ENCODE data around the gene INO80B. TPM values are rescaled to one million over a fixed set of nuclear protein-coding genes. Genes with fewer than 3 reads are reported as not detected.
A peak's percentile ranks its signal among the peaks of the same experiment; 100 is the strongest.
"Not testable (repeated sequence)": the region's sequence is repeated elsewhere in the genome, so short reads cannot be mapped to it uniquely, and the experiment has no call there.

Gene INO80B
- polyA plus RNA-seq, 4 donors, result 28.7 to 43.8 (median 35.8) TPM

GRCh38 chr2:74439803-74440377 lies 15.0 kb upstream of the INO80B start:
- H3K36me3 ChIP-seq (ENCODE audit: control insufficient read depth in 3 of 3, insufficient read depth in 2 of 3, low read depth in 1 of 3, low read length in 3 of 3), result peaks cover 0 to 29% (median 0%) of the 10 kb centered on the region in 3 donors
- DNase-seq (peak; percentile 25 to 68), FAIRE-seq (no peak)
- H3K27ac ChIP-seq (ENCODE audit: low read depth in 1 of 3, low read length in 2 of 3), result peak overlapping the region; percentile 75 to 99 (median 82)
- 13 to 17% (median 15%) methylated on average over 14 of the region's 14 CpGs for WGBS, 3 donors
- peaks cover 3 to 52% (median 13%) of the 10 kb centered on the region in 3 donors for H3K4me1 ChIP-seq (ENCODE audit: control insufficient read depth in 3 of 3, insufficient read depth in 2 of 3, low read depth in 1 of 3, low read length in 2 of 3)
- peak overlapping the region in 2 of 3 donors; percentile 58 to 85 for H3K4me3 ChIP-seq (ENCODE audit: low read depth in 1 of 3, low read length in 3 of 3)
- no peaks in the 10 kb centered on the region for H3K27me3 ChIP-seq (ENCODE audit: control insufficient read depth in 3 of 3, insufficient read depth in 3 of 3, low read length in 3 of 3)
- no peaks in the 10 kb centered on the region for H3K9me3 ChIP-seq (ENCODE audit: control insufficient read depth in 2 of 2, insufficient read depth in 1 of 2, low read depth in 1 of 2, low read length in 1 of 2)

GRCh38 chr2:74440378-74441169 lies 14.3 kb upstream of the INO80B start:
- H3K27me3 ChIP-seq (ENCODE audit: control insufficient read depth in 3 of 3, insufficient read depth in 3 of 3, low read length in 3 of 3), result no peaks in the 10 kb centered on the region
- 6 to 15% (median 14%) methylated on average over 40 to 45 of the region's 45 CpGs for WGBS, 3 donors
- H3K4me1 ChIP-seq (ENCODE audit: control insufficient read depth in 3 of 3, insufficient read depth in 2 of 3, low read depth in 1 of 3, low read length in 2 of 3), result peaks cover 3 to 52% (median 13%) of the 10 kb centered on the region in 3 donors
- no peaks in the 10 kb centered on the region for H3K9me3 ChIP-seq (ENCODE audit: control insufficient read depth in 2 of 2, insufficient read depth in 1 of 2, low read depth in 1 of 2, low read length in 1 of 2)
- peak overlapping the region; percentile 45 to 85 (median 58) for H3K4me3 ChIP-seq (ENCODE audit: low read depth in 1 of 3, low read length in 3 of 3)
- FAIRE-seq, result no peak
- peak; percentile 88 to 96 for DNase-seq
- H3K27ac ChIP-seq (ENCODE audit: low read depth in 1 of 3, low read length in 2 of 3), result peak overlapping the region; percentile 82 to 99 (median 99)
- peaks cover 0 to 28% (median 0%) of the 10 kb centered on the region in 3 donors for H3K36me3 ChIP-seq (ENCODE audit: control insufficient read depth in 3 of 3, insufficient read depth in 2 of 3, low read depth in 1 of 3, low read length in 3 of 3)

DNA sequence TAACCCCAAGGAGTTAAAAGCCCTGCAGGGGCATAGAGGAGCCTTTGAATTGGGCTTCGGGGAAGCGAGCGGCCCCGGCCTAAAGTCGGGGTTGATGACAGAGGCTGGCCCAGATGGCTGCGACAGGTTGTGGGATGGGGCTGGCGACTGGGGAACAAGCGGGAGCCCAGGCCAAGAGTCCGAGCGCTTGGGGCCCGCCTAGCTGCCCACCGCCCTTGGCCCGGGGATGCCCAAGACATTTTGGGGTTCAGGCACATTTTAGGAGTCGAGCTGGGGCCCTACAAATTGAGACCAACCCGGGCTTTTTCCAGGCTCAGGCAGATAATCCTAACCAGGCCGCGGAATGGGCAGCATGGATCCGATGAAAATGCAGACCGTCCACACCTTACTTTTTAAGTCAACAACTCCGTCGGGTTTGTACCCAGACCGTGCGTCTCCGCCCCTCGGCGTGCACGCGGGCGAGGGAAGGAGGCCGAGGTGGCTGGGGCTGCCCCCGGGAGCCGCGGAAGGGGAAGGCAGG lies 13.7 kb upstream of the INO80B start:
- H3K36me3 ChIP-seq (ENCODE audit: control insufficient read depth in 3 of 3, insufficient read depth in 2 of 3, low read depth in 1 of 3, low read length in 3 of 3), result peaks cover 0 to 21% (median 0%) of the 10 kb centered on the region in 3 donors
- 8 to 31% (median 16%) methylated on average over 27 to 33 of the region's 33 CpGs for WGBS, 3 donors
- H3K9me3 ChIP-seq (ENCODE audit: control insufficient read depth in 2 of 2, insufficient read depth in 1 of 2, low read depth in 1 of 2, low read length in 1 of 2), result no peaks in the 10 kb centered on the region
- H3K4me1 ChIP-seq (ENCODE audit: control insufficient read depth in 3 of 3, insufficient read depth in 2 of 3, low read depth in 1 of 3, low read length in 2 of 3), result peaks cover 3 to 52% (median 13%) of the 10 kb centered on the region in 3 donors
- H3K4me3 ChIP-seq (ENCODE audit: low read depth in 1 of 3, low read length in 3 of 3), result peak overlapping the region; percentile 45 to 85 (median 58)
- H3K27me3 ChIP-seq (ENCODE audit: control insufficient read depth in 3 of 3, insufficient read depth in 3 of 3, low read length in 3 of 3), result no peaks in the 10 kb centered on the region
- FAIRE-seq, result no peak
- no peak for DNase-seq
- peak overlapping the region; percentile 82 to 99 (median 99) for H3K27ac ChIP-seq (ENCODE audit: low read depth in 1 of 3, low read length in 2 of 3)

DNA sequence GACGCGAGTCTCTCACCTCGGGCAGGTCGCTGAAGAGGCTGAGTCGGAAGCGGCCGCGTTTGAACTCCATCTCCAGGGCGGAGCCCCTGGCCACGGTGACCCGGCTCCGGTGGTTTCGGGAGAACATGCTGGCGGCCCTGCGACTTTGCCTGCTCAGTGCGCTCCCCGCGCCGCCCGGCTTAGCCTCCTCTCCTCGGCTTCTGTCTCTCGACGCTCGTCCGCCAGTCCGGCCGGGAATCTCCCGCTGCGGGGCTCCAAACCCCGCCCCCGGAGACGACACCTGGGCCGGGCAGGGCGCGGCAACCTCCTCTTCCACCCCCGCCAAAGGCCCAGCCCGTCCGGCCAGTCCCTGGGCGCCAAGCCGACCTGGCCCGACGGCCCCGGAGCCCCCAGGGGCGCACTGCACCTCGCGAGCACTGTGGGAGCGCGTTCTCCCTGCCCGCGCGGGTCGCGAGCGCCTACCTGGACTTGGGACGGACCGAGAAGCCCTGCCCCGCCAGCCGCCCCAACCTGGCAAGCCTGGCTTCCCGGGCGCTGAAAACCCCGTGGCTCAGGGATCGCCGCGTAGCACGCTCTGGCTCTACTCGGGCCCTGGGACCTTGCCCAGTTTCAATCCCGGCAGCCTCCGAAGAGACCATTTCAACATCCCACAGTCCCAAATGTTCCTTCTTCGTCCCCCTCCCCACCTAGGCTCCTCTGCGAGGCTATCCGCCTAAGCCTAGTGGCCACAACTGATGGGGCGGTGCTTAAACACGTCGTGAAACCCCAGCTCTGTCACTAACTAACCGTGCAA lies 13.0 kb upstream of the INO80B start, which contains the start of gene RTKN:
TSS of gene RTKN (minus strand) at position 248 of the 793 bp plus-strand sequence. CDS start at position 127, 121 bp downstream.
- Histone ChIP-seq H3K27me3 (ENCODE audit: control insufficient read depth in 3 of 3, insufficient read depth in 3 of 3, low read length in 3 of 3) (no peaks in the 10 kb centered on the region), H3K4me1 (ENCODE audit: control insufficient read depth in 3 of 3, insufficient read depth in 2 of 3, low read depth in 1 of 3, low read length in 2 of 3) (peaks cover 3 to 46% (median 13%) of the 10 kb centered on the region in 3 donors), H3K4me3 (ENCODE audit: low read depth in 1 of 3, low read length in 3 of 3) (peak within 1 kb of the TSS; percentile 45 to 85 (median 58)), H3K9me3 (ENCODE audit: control insufficient read depth in 2 of 2, insufficient read depth in 1 of 2, low read depth in 1 of 2, low read length in 1 of 2) (no peaks in the 10 kb centered on the region), H3K36me3 (ENCODE audit: control insufficient read depth in 3 of 3, insufficient read depth in 2 of 3, low read depth in 1 of 3, low read length in 3 of 3) (peaks cover 0 to 15% (median 0%) of the 10 kb centered on the region in 3 donors), H3K27ac (ENCODE audit: low read depth in 1 of 3, low read length in 2 of 3) (peak within 1 kb of the TSS; percentile 82 to 99 (median 99))
- DNase-seq, result peak; percentile 91 to 93
- FAIRE-seq, result no peak
- WGBS, 3 donors, result 7 to 12% (median 7%) methylated on average over 32 to 75 of the region's 75 CpGs

DNA sequence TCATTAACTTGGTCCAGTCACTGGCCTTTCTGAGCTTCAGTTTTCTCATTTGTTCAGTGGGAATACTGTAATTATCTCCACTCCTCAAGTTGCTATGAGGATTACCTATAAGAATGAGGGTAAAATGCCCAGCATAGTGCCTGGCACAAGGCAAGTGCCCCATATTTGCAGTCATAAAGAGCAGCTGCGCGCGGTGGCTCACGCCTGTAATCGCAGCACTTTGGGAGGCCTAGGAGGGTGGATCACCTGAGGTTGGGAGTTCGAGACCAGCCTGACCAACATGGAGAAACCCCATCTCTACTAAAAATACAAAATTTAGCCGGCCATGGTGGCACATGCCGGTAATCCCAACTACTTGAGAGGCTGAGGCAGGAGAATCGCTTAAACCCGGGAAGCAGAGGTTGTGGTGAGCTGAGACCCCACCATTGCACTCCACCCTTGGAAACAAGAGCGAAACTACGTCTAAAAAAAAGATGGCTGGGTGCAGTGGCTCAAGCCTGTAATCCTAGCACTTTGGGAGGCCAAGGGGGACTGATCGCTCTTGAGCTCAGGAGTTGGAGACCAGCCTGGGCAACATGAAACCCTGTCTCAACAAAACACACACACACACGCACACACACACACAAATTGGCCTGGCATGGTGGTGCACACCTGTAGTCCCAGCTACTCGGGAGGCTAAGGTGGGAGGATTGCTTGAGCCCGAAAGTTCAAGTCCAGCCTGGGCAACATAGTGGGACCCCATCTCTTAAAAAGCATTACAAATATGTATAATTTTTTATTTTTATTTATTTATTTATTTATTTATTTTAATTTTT lies 12.2 kb upstream of the INO80B start:
- not testable (repeated sequence) for H3K27me3 ChIP-seq (ENCODE audit: control insufficient read depth in 3 of 3, insufficient read depth in 3 of 3, low read length in 3 of 3); H3K9me3 ChIP-seq (ENCODE audit: control insufficient read depth in 2 of 2, insufficient read depth in 1 of 2, low read depth in 1 of 2, low read length in 1 of 2); FAIRE-seq; DNase-seq
- Histone ChIP-seq H3K4me3 (ENCODE audit: low read depth in 1 of 3, low read length in 3 of 3) (peak overlapping the region in 1 of 3 donors; percentile 85), H3K36me3 (ENCODE audit: control insufficient read depth in 3 of 3, insufficient read depth in 2 of 3, low read depth in 1 of 3, low read length in 3 of 3) (peaks cover 0 to 14% (median 0%) of the 10 kb centered on the region in 3 donors), H3K27ac (ENCODE audit: low read depth in 1 of 3, low read length in 2 of 3) (peak overlapping the region; percentile 82 to 99 (median 99)), H3K4me1 (ENCODE audit: control insufficient read depth in 3 of 3, insufficient read depth in 2 of 3, low read depth in 1 of 3, low read length in 2 of 3) (peaks cover 3 to 42% (median 8%) of the 10 kb centered on the region in 3 donors)
- 60 to 82% (median 66%) methylated on average over 16 of the region's 16 CpGs for WGBS, 3 donors

- Histone ChIP-seq H3K27me3 (ENCODE audit: control insufficient read depth in 3 of 3, insufficient read depth in 3 of 3, low read length in 3 of 3) (no peaks in the 10 kb centered on the region), H3K4me3 (ENCODE audit: low read depth in 1 of 3, low read length in 3 of 3) (no peak overlapping the region), H3K9me3 (ENCODE audit: control insufficient read depth in 2 of 2, insufficient read depth in 1 of 2, low read depth in 1 of 2, low read length in 1 of 2) (no peaks in the 10 kb centered on the region), H3K36me3 (ENCODE audit: control insufficient read depth in 3 of 3, insufficient read depth in 2 of 3, low read depth in 1 of 3, low read length in 3 of 3) (peaks cover 0 to under 1% (median 0%) of the 10 kb centered on the region in 3 donors), H3K27ac (ENCODE audit: low read depth in 1 of 3, low read length in 2 of 3) (no peak overlapping the region), H3K4me1 (ENCODE audit: control insufficient read depth in 3 of 3, insufficient read depth in 2 of 3, low read depth in 1 of 3, low read length in 2 of 3) (peaks cover under 1 to 23% (median 4%) of the 10 kb centered on the region in 3 donors)
- no peak for DNase-seq
- FAIRE-seq, result no peak
- WGBS, 3 donors, result 40 to 63% (median 46%) methylated on average over 5 of the region's 5 CpGs
Measured at GRCh38 chr2:74444498-74445318, 10.2 kb upstream of the INO80B start.
